PC-3 (cell line): ENCODE measurements around the gene HSPA12B. TPM values are rescaled to one million over a fixed set of nuclear protein-coding genes. Genes with fewer than 3 reads are reported as not detected.

Source experiments
- ATAC-seq: fragments of 200-7000 bp; cut with Tn5 transposase; 2 replicates; pipeline ENCODE4 v1.9.1; 2020; ENCODE audit warnings: mild to moderate bottlenecking, moderate library complexity
- BruUV-seq: library from RNA; stranded (reverse); fragments of 400-500 nt; replicated peaks from 2 replicates; lab custom pipeline; 2021; lab: Mats Ljungman, UMichigan
- CTCF ChIA-PET: fragments of 300-600 bp; sonication (Branson Sonifier 250); formaldehyde crosslinking; loops from one replicate; lab custom pipeline; 2022; ENCODE audit warnings: antibody characterized with exemption; lab: Charles Lee
- POLR2A ChIA-PET: fragments of 300-600 bp; sonication (Branson Sonifier 250); formaldehyde crosslinking; loops from one replicate; lab custom pipeline; 2022; ENCODE audit warnings: antibody characterized with exemption; ENCODE audit not compliant: unreplicated experiment; lab: Charles Lee
- DNase-seq: peaks from one replicate; pipeline ENCODE4 v3.0.0-alpha.2; 2015
- H2AFZ ChIP-seq: fragments of 300-600 bp; sonication (generic); 2 replicates; pipeline ENCODE4 v1.6.0; 2016; ENCODE audit warnings: antibody characterized with exemption, low read length
- H3F3A ChIP-seq: fragments of 300-600 bp; sonication (generic); one replicate; pipeline ENCODE4 v1.6.0; 2017; ENCODE audit warnings: antibody characterized with exemption, low read length, control low read depth, mild to moderate bottlenecking; ENCODE audit not compliant: unreplicated experiment
- H3K27ac ChIP-seq: fragments of 300-600 bp; sonication (generic); 2 replicates; pipeline ENCODE4 v1.5.1; 2016; ENCODE audit warnings: mild to moderate bottlenecking, low read length
- H3K27me3 ChIP-seq: fragments of 300-600 bp; sonication (generic); 2 replicates; pipeline ENCODE4 v1.6.1; 2016; ENCODE audit warnings: low read length, mixed read lengths
- H3K36me3 ChIP-seq: fragments of 300-600 bp; sonication (generic); 2 replicates; pipeline ENCODE4 v1.6.1; 2016; ENCODE audit warnings: low read depth, mixed run types, low read length, mixed read lengths
- H3K4me1 ChIP-seq: fragments of 300-600 bp; sonication (generic); 2 replicates; pipeline ENCODE4 v1.5.1; 2016; ENCODE audit warnings: low read length; ENCODE audit not compliant: insufficient read depth
- H3K4me2 ChIP-seq: fragments of 300-600 bp; sonication (generic); 2 replicates; pipeline ENCODE4 v1.6.0; 2016; ENCODE audit warnings: low read length
- H3K4me3 ChIP-seq: fragments of 300-600 bp; sonication (generic); 2 replicates; pipeline ENCODE4 v1.5.1; 2016; ENCODE audit warnings: mild to moderate bottlenecking, low read length, mixed read lengths
- H3K79me2 ChIP-seq: fragments of 300-600 bp; sonication (generic); 2 replicates; pipeline ENCODE4 v1.6.1; 2017; ENCODE audit warnings: low read length, mixed read lengths
- H3K9ac ChIP-seq: fragments of 300-600 bp; sonication (generic); 2 replicates; pipeline ENCODE4 v1.6.0; 2016; ENCODE audit warnings: mild to moderate bottlenecking, low read length
- H3K9me2 ChIP-seq: fragments of 300-600 bp; sonication (generic); replicated peaks from 2 replicates; pipeline ENCODE4 v1.6.1; 2016; ENCODE audit warnings: mixed run types, low read length, mixed read lengths
- H3K9me3 ChIP-seq: fragments of 300-600 bp; sonication (generic); 2 replicates; pipeline ENCODE4 v1.6.1; 2016; ENCODE audit warnings: low read length, mixed read lengths
- H4K20me1 ChIP-seq: fragments of 300-600 bp; sonication (generic); 2 replicates; pipeline ENCODE4 v1.6.1; 2016; ENCODE audit warnings: low read length, mixed read lengths
- EZH2 ChIP-seq: fragments of 300-600 bp; sonication (generic); IDR thresholded peaks from one replicate; pipeline ENCODE4 v1.6.1; 2017; ENCODE audit warnings: antibody characterized with exemption, mild to moderate bottlenecking, low read length; ENCODE audit not compliant: unreplicated experiment
- EZH2phosphoT487 ChIP-seq: fragments of 300-600 bp; sonication (generic); IDR thresholded peaks from 2 replicates; pipeline ENCODE4 v1.6.1; 2018; ENCODE audit warnings: mild to moderate bottlenecking, antibody characterized with exemption, low read length, borderline replicate concordance
- intact Hi-C: fragments of 100-400 bp; cut with micrococcal nuclease; formaldehyde crosslinking; loops from 2 replicates; pipeline ENCODE4 v1.9.0; 2023
- total RNA-seq: library from RNA; depleted of rRNA; stranded (reverse); fragments of >200 nt; gene quantifications from 2 replicates; pipeline ENCODE4 v1.2.3, GENCODE V29; 2014
- TF ChIP-seq, protein P1 (sequence below): fragments of 300-600 bp; sonication (generic); conservative IDR thresholded peaks from 2 replicates; pipeline ENCODE4 v1.5.1; 2017; ENCODE audit warnings: antibody characterized with exemption, low read depth, mild to moderate bottlenecking, low read length

The HSPA12B gene
- total RNA-seq, 1 experiment from 2014 or later, result not detected

- Histone ChIP-seq H3K79me2 (no peaks in the 10 kb centered on the region), H3K9ac (no peak overlapping the region), H3K27ac (no peak overlapping the region), H2AFZ (no peak overlapping the region), H3F3A (no peaks in the 10 kb centered on the region), H3K4me1 (no peaks in the 10 kb centered on the region), H3K4me3 (no peak overlapping the region), H3K9me3 (no peaks in the 10 kb centered on the region), H3K36me3 (no peaks in the 10 kb centered on the region), H3K9me2 (no peaks in the 10 kb centered on the region), H3K4me2 (no peak overlapping the region), H4K20me1 (no peaks in the 10 kb centered on the region), H3K27me3 (no peaks in the 10 kb centered on the region)
- no peak for ATAC-seq
- ChIA-PET POLR2A (no interaction called here), CTCF (no interaction called here)
- intact Hi-C loops, result no loop called here
- BruUV-seq, result no TSS peak
- no peak for DNase-seq
- no peak for TF ChIP-seq EZH2phosphoT487
- TF ChIP-seq, protein P1, sequence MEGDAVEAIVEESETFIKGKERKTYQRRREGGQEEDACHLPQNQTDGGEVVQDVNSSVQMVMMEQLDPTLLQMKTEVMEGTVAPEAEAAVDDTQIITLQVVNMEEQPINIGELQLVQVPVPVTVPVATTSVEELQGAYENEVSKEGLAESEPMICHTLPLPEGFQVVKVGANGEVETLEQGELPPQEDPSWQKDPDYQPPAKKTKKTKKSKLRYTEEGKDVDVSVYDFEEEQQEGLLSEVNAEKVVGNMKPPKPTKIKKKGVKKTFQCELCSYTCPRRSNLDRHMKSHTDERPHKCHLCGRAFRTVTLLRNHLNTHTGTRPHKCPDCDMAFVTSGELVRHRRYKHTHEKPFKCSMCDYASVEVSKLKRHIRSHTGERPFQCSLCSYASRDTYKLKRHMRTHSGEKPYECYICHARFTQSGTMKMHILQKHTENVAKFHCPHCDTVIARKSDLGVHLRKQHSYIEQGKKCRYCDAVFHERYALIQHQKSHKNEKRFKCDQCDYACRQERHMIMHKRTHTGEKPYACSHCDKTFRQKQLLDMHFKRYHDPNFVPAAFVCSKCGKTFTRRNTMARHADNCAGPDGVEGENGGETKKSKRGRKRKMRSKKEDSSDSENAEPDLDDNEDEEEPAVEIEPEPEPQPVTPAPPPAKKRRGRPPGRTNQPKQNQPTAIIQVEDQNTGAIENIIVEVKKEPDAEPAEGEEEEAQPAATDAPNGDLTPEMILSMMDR, result no peak
- TF ChIP-seq EZH2, result no peak
Observed at GRCh38 chr20:3735768-3736167, 3.3 kb downstream of the HSPA12B start.

GRCh38 chr20:3738111-3739053 lies 5.9 kb downstream of the HSPA12B start:
- no peak overlapping the region for H3K27ac ChIP-seq
- TF ChIP-seq EZH2phosphoT487, result no peak
- TF ChIP-seq, protein P1, result no peak
- TF ChIP-seq EZH2, result no peak
- POLR2A ChIA-PET, result interaction anchor here (0.6 kb wide), 1 partner anchor 43 kb away, joined by 3 read pairs; the partner anchor contains the start of gene SPEF1
- H3F3A ChIP-seq, result no peaks in the 10 kb centered on the region
- CTCF ChIA-PET, result no interaction called here
- no peak overlapping the region for H3K9ac ChIP-seq
- no peak overlapping the region for H3K4me3 ChIP-seq
- H3K9me2 ChIP-seq, result no peaks in the 10 kb centered on the region
- no TSS peak for BruUV-seq
- no peaks in the 10 kb centered on the region for H4K20me1 ChIP-seq
- H3K9me3 ChIP-seq, result no peaks in the 10 kb centered on the region
- no peaks in the 10 kb centered on the region for H3K4me1 ChIP-seq
- H3K36me3 ChIP-seq, result no peaks in the 10 kb centered on the region
- H3K79me2 ChIP-seq, result no peaks in the 10 kb centered on the region
- no peaks in the 10 kb centered on the region for H3K27me3 ChIP-seq
- DNase-seq (no peak), ATAC-seq (no peak)
- H3K4me2 ChIP-seq, result no peak overlapping the region
- no peak overlapping the region for H2AFZ ChIP-seq
- intact Hi-C loops, result no loop called here
